ENCODE measurements around the gene CD247. TPM values are rescaled to one million over a fixed set of nuclear protein-coding genes. Genes with fewer than 3 reads are reported as not detected.

CD247 gene
- total RNA-seq, 1 donor from 2014 or later, result 9.8 TPM

- TF ChIP-seq POLR2A (IDR thresholded peaks at IDR 0.05) (no peak), POLR2AphosphoS5 (IDR thresholded peaks at IDR 0.05; ENCODE audit: insufficient read depth in 1 of 2, low read depth in 1 of 2) (peak in 1 of 2 donors; percentile 6)
- TF ChIP-seq, protein P1, sequence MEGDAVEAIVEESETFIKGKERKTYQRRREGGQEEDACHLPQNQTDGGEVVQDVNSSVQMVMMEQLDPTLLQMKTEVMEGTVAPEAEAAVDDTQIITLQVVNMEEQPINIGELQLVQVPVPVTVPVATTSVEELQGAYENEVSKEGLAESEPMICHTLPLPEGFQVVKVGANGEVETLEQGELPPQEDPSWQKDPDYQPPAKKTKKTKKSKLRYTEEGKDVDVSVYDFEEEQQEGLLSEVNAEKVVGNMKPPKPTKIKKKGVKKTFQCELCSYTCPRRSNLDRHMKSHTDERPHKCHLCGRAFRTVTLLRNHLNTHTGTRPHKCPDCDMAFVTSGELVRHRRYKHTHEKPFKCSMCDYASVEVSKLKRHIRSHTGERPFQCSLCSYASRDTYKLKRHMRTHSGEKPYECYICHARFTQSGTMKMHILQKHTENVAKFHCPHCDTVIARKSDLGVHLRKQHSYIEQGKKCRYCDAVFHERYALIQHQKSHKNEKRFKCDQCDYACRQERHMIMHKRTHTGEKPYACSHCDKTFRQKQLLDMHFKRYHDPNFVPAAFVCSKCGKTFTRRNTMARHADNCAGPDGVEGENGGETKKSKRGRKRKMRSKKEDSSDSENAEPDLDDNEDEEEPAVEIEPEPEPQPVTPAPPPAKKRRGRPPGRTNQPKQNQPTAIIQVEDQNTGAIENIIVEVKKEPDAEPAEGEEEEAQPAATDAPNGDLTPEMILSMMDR (IDR thresholded peaks at IDR 0.05), result no peak
- peak overlapping the region; percentile 68 to 74 for H3K4me3 ChIP-seq
- no peak for DNase-seq (ENCODE audit: extremely low spot score in 2 of 2)
- H3K27me3 ChIP-seq, result no peaks in the 10 kb centered on the region
- no peaks in the 10 kb centered on the region for H3K36me3 ChIP-seq
- peaks cover 32% of the 10 kb centered on the region for H3K4me1 ChIP-seq
- H3K27ac ChIP-seq, result peak overlapping the region; percentile 71
- no peaks in the 10 kb centered on the region for H3K9me3 ChIP-seq
- intact Hi-C loops (cut with DNase I), result no loop called here
Measured at GRCh38 chr1:167554028-167554779, 35.9 kb upstream of the CD247 start.

- peak within 1 kb of the TSS; percentile 68 to 74 for H3K4me3 ChIP-seq
Measured at GRCh38 chr1:167553136-167554027, 35.1 kb upstream of the CD247 start, which contains the start of gene CREG1. Gene CREG1, minus strand, starts transcription at chr1:167553762.

DNA sequence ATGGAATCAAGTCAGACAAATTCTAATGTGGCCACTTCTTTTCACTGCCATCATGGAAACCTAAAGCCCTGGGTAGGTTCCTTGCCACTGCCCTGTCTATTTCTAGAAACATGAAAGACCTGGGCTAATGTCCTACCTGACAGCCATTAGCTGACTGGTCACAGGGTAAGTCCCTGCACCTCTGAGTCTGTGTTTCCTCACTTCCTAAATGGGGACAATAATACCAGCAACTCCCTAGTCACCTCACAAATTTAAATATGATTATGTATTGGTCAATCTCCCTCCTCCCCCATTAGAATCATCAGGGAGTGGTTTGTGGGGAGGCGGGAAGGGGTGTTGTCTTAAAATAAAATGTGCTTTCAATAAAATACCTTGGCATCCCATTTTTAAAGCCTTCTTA lies 33.0 kb upstream of the CD247 start:
- Histone ChIP-seq H3K4me1 (peaks cover 47% of the 10 kb centered on the region), H3K9me3 (no peaks in the 10 kb centered on the region), H3K4me3 (no peak overlapping the region), H3K36me3 (peaks cover 0 to 6% of the 10 kb centered on the region in 2 donors), H3K27ac (no peak overlapping the region), H3K27me3 (no peaks in the 10 kb centered on the region)
- TF ChIP-seq, protein P1 (IDR thresholded peaks at IDR 0.05), result no peak
- no peak for TF ChIP-seq POLR2AphosphoS5 (IDR thresholded peaks at IDR 0.05; ENCODE audit: insufficient read depth in 1 of 2, low read depth in 1 of 2)
- TF ChIP-seq POLR2A (IDR thresholded peaks at IDR 0.05), result no peak
- intact Hi-C loops (cut with DNase I), result no loop called here
- no peak for DNase-seq (ENCODE audit: extremely low spot score in 2 of 2)

More at GRCh38 chr1:167553136-167554027, 35.1 kb upstream of the CD247 start, which contains the start of gene CREG1:
- Histone ChIP-seq H3K27me3 (no peaks in the 10 kb centered on the region), H3K4me1 (peaks cover 40% of the 10 kb centered on the region), H3K27ac (peak within 1 kb of the TSS; percentile 71), H3K9me3 (no peaks in the 10 kb centered on the region), H3K36me3 (no peaks in the 10 kb centered on the region)
- intact Hi-C loops (cut with DNase I), result no loop called here
- TF ChIP-seq POLR2A (IDR thresholded peaks at IDR 0.05) (peak in 1 of 2 donors; percentile 92), POLR2AphosphoS5 (IDR thresholded peaks at IDR 0.05; ENCODE audit: insufficient read depth in 1 of 2, low read depth in 1 of 2) (peak; percentile 49 to 81)
- TF ChIP-seq, protein P1 (IDR thresholded peaks at IDR 0.05), result no peak
- DNase-seq (ENCODE audit: extremely low spot score in 2 of 2), result peak in 1 of 2 donors; percentile 95

GRCh38 chr1:167548059-167548932 lies 30.0 kb upstream of the CD247 start:
- Histone ChIP-seq H3K27me3 (no peaks in the 10 kb centered on the region), H3K9me3 (no peaks in the 10 kb centered on the region), H3K36me3 (peaks cover 0 to 17% of the 10 kb centered on the region in 2 donors), H3K27ac (peak overlapping the region; percentile 43), H3K4me1 (peaks cover 42% of the 10 kb centered on the region), H3K4me3 (no peak overlapping the region)
- DNase-seq (ENCODE audit: extremely low spot score in 2 of 2), result no peak
- intact Hi-C loops (cut with DNase I), result no loop called here
- TF ChIP-seq, protein P1 (IDR thresholded peaks at IDR 0.05), result no peak
- TF ChIP-seq POLR2A (IDR thresholded peaks at IDR 0.05) (no peak), POLR2AphosphoS5 (IDR thresholded peaks at IDR 0.05; ENCODE audit: insufficient read depth in 1 of 2, low read depth in 1 of 2) (peak in 1 of 2 donors; percentile 76)

Measured in vagina (tissue), 2 donors.